HL-60 (cell line): Measurements from ENCODE around the gene MUC6.

ENCODE experiments used
- POLR2AphosphoS5 ChIP-seq: IDR thresholded peaks from 2 replicates; pipeline ENCODE4 v1.6.1; 2012; ENCODE audit warnings: low read depth
- REST ChIP-seq: IDR thresholded peaks from 2 replicates; pipeline ENCODE4 v1.6.1; 2012; ENCODE audit warnings: low read depth; ENCODE audit not compliant: insufficient replicate concordance
- TF ChIP-seq, protein P1 (sequence below): IDR thresholded peaks from one replicate; pipeline ENCODE4 v1.5.1; 2011; ENCODE audit warnings: low read length, control low read depth, inconsistent platforms; ENCODE audit not compliant: insufficient read depth

DNA sequence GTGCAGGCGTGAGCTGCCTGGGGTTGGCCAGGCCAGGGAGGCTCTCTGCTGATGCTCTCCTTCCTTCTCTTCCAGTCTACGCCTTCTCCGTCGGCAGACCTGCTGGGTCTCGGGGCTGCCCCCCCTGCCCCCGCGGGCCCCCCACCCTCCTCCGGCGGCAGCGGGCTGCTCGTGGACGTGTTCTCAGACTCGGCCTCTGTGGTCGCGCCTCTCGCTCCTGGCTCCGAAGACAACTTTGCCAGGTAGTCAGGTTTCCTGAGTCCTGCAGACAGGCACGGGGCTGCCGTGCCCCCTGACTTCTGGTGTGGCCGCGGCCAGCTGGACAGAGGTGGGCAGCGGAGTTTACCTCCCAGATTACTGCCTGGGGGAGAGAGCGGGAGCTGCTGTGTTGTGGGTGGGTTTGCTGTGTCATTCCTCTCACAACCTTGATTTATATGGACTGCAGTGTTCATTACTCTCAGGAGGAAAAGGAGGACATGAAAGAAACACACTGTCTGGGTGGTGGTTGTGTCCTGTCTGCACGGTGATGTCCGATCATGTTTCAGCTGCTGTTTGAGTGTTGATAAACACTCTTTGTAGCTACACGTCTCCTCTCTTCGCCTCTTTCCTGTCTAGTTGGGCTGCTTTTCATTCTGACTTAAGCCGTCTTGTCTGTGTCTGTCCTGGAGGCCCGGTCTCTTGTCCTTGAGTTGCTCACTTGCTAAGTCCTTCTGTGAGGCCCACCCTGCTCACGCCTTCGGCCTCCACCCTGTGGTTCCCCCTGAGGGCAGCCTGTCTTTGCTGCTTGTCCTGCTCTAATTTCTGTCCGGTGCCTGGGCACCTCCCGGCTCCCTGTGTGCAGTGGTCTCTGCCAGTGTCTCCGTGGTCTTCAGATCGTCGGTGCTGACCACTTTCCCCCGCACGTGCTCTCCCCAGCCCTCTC is 35.9 kb downstream of the MUC6 start:
- TF ChIP-seq, protein P1, sequence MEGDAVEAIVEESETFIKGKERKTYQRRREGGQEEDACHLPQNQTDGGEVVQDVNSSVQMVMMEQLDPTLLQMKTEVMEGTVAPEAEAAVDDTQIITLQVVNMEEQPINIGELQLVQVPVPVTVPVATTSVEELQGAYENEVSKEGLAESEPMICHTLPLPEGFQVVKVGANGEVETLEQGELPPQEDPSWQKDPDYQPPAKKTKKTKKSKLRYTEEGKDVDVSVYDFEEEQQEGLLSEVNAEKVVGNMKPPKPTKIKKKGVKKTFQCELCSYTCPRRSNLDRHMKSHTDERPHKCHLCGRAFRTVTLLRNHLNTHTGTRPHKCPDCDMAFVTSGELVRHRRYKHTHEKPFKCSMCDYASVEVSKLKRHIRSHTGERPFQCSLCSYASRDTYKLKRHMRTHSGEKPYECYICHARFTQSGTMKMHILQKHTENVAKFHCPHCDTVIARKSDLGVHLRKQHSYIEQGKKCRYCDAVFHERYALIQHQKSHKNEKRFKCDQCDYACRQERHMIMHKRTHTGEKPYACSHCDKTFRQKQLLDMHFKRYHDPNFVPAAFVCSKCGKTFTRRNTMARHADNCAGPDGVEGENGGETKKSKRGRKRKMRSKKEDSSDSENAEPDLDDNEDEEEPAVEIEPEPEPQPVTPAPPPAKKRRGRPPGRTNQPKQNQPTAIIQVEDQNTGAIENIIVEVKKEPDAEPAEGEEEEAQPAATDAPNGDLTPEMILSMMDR = no peak
- TF ChIP-seq REST (no peak), POLR2AphosphoS5 (no peak)
